Loucy (cell line): ENCODE measurements around the gene CKAP4.

Experiments used
- EZH2phosphoT487 ChIP-seq: fragments of 200-600 bp; IDR thresholded peaks from 2 replicates; pipeline ENCODE4 v1.6.1; 2018; ENCODE audit warnings: antibody characterized with exemption, mild to moderate bottlenecking, moderate library complexity, borderline replicate concordance
- TF ChIP-seq, protein P1 (sequence below): fragments of 200-600 bp; sonication (generic); conservative IDR thresholded peaks from 2 replicates; pipeline ENCODE4 v1.5.1; 2014; ENCODE audit warnings: mild to moderate bottlenecking, antibody characterized with exemption, low read length

DNA sequence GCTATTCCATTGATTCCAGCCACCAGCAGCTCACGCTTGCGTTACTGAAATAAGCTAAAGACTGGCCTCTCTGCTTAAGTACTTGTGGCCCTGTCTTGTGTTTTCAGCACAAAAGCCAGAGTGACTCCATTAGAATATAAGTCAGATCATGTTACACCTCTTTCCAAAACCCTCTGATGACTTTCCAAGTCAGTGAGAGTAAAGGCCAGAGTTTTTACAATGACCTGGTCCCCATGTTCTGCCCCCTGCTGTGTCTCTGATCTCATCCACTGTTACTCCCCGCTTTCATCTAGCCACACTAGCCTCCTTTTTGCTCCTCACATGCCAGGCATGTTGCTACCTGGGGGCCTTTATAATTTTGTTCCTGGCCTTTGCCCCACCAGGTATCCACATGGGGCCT, 6.9 kb upstream of the CKAP4 start:
- TF ChIP-seq, protein P1, sequence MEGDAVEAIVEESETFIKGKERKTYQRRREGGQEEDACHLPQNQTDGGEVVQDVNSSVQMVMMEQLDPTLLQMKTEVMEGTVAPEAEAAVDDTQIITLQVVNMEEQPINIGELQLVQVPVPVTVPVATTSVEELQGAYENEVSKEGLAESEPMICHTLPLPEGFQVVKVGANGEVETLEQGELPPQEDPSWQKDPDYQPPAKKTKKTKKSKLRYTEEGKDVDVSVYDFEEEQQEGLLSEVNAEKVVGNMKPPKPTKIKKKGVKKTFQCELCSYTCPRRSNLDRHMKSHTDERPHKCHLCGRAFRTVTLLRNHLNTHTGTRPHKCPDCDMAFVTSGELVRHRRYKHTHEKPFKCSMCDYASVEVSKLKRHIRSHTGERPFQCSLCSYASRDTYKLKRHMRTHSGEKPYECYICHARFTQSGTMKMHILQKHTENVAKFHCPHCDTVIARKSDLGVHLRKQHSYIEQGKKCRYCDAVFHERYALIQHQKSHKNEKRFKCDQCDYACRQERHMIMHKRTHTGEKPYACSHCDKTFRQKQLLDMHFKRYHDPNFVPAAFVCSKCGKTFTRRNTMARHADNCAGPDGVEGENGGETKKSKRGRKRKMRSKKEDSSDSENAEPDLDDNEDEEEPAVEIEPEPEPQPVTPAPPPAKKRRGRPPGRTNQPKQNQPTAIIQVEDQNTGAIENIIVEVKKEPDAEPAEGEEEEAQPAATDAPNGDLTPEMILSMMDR: no peak
- no peak for TF ChIP-seq EZH2phosphoT487
